ENCODE results near the gene EHMT1. TPM values are rescaled to one million over a fixed set of nuclear protein-coding genes. Genes with fewer than 3 reads are reported as not detected.

Gene EHMT1
- total and polyA plus RNA-seq, 9 of the 15 experiments (the other 6 are each of a cell fraction or from before 2014, with no cell fraction given): 2.2 to 76.0 (median 36.4) TPM

GRCh38 chr9:137670391-137671195 is 51.8 kb downstream of the EHMT1 start:
- in situ Hi-C loops (cut with MboI) (no loop called here), intact Hi-C loops (cut with micrococcal nuclease) (loop anchor here (5.0 to 10.0 kb wide), 4 partner anchors 86 to 432 kb away; partner anchors contain the start of genes MRPL41 and PNPLA7)
- Histone ChIP-seq H3K9ac (ENCODE audit: insufficient read depth in 1 of 2, low read depth in 2 of 2, low read length in 2 of 2) (peak overlapping the region; percentile 45 to 89), H3K27me3 (ENCODE audit: control insufficient read depth in 2 of 2, insufficient read depth in 2 of 2, low read length in 2 of 2) (no peaks in the 10 kb centered on the region), H3K9me1 (ENCODE audit: control insufficient read depth, insufficient read depth, low read length) (peaks cover 10% of the 10 kb centered on the region), H3K4me2 (ENCODE audit: insufficient read depth, low read length) (peak overlapping the region; percentile 73), H2AFZ (ENCODE audit: low read depth, low read length) (peak overlapping the region; percentile 7; the same call in 1 of the 2 replicates), H3K4me1 (replicated peaks in 1 of 2; ENCODE audit: control insufficient read depth in 2 of 2, insufficient read depth in 2 of 2, low read length in 2 of 2) (peaks cover 17 to 54% of the 10 kb centered on the region in 2 experiments; a peak in 4 of 5 replicates), H4K20me1 (replicated peaks; ENCODE audit: control insufficient read depth, insufficient read depth, low read length) (peaks cover 11% of the 10 kb centered on the region), H3K36me3 (ENCODE audit: control insufficient read depth, insufficient read depth, low read length) (peaks cover 18% of the 10 kb centered on the region; the same call in 1 of the 3 replicates), H3K9me3 (replicated peaks; ENCODE audit: control insufficient read depth, insufficient read depth, low read depth, low read length) (no peaks in the 10 kb centered on the region), H3K79me2 (ENCODE audit: control insufficient read depth, insufficient read depth, low read length) (peaks cover 93% of the 10 kb centered on the region), H3K4me3 (peak overlapping the region; percentile 4; the same call in 1 of the 2 replicates), H3K27ac (ENCODE audit: extremely low read depth, low read depth, low read length) (peak overlapping the region; percentile 69)
- BruUV-seq (replicated peaks): no TSS peak
- DNase-seq (ENCODE audit: extremely low read depth in 1 of 4, low spot score in 3 of 4): peak; percentile 65 to 89 (median 74)
- ATAC-seq: peak; percentile 92
- peak; percentile 90 for FAIRE-seq
- CTCF ChIA-PET (ENCODE audit: low intra/inter-chr PET ratio): no interaction called here
- 18% methylated on average over 19 of the region's 25 CpGs for WGBS (ENCODE audit: insufficient coverage, low coverage, missing lambda C conversion rate)
- POLR2A ChIA-PET: interaction anchor here (0.6 to 0.7 kb wide), 2 partner anchors 10 to 35 kb away, joined by 3 to 5 read pairs; no protein-coding TSS in a partner anchor
- peak; percentile 32; the same call in 1 of the 2 replicates for TF ChIP-seq RNF2 (IDR thresholded peaks at IDR 0.05)
- peak; percentile 83 for TF ChIP-seq BHLHE40 (IDR thresholded peaks at IDR 0.05; ENCODE audit: low read length)
- TF ChIP-seq SRSF1 (IDR thresholded peaks at IDR 0.05; ENCODE audit: low read depth, low read length): no peak
- peak; percentile 96 to 98 for TF ChIP-seq MNT (conservative IDR thresholded peaks at IDR 0.05)
- peak; percentile 42; the same call in 1 of the 2 replicates for TF ChIP-seq MXI1 (IDR thresholded peaks at IDR 0.05; ENCODE audit: low read depth, low read length)
- TF ChIP-seq CXXC5 (CRISPR knock-in tag; IDR thresholded peaks at IDR 0.05): peak; percentile 25
- peak in 1 of 2 experiments; percentile 43; a peak in 1 of 4 replicates for TF ChIP-seq FOXA3 (CRISPR knock-in tag; conservative IDR thresholded peaks at IDR 0.05 in 1 of 2, IDR thresholded peaks at IDR 0.05 in 1 of 2)
- no peak for TF ChIP-seq KDM5B (IDR thresholded peaks at IDR 0.05; ENCODE audit: insufficient replicate concordance, low read depth, low read length)
- no peak for TF ChIP-seq PURB (CRISPR knock-in tag; IDR thresholded peaks at IDR 0.05; ENCODE audit: low read depth)
- TF ChIP-seq SIN3A (IDR thresholded peaks at IDR 0.05; ENCODE audit: borderline replicate concordance in 2 of 2, control insufficient read depth in 1 of 2, low read depth in 2 of 2, low read length in 2 of 2): peak in 1 of 2 experiments; percentile 87; a peak in 2 of 4 replicates
- 0 out of 4 replicates have a peak, but pooled peaks of 1 of the 2 experiments have one; percentile 18 for TF ChIP-seq SRF (CRISPR knock-in tag; IDR thresholded peaks at IDR 0.05)
- TF ChIP-seq STAT5A (IDR thresholded peaks at IDR 0.05; ENCODE audit: borderline replicate concordance, low read length): no peak
- TF ChIP-seq EP300 (IDR thresholded peaks at IDR 0.05; ENCODE audit: low read length): no peak
- no peak for TF ChIP-seq POLR2H (tag; IDR thresholded peaks at IDR 0.05; ENCODE audit: low read depth)
- TF ChIP-seq MYC (IDR thresholded peaks at IDR 0.05; ENCODE audit: low read depth, low read length): peak; percentile 83
- TF ChIP-seq MYC (CRISPR knock-in tag; IDR thresholded peaks at IDR 0.05; ENCODE audit: borderline replicate concordance, low read depth): no peak
